ENCODE data around the gene CABLES1.
A peak's percentile ranks its signal among the peaks of the same experiment; 100 is the strongest.

CABLES1 gene

GRCh38 chr18:23114171-23114881 is 21.0 kb upstream of the CABLES1 start:
- no peak for DNase-seq

GRCh38 chr18:23114911-23115310 is 20.4 kb upstream of the CABLES1 start:
- DNase-seq = no peak

- no peak for DNase-seq
Measured at GRCh38 chr18:23115683-23116096, 19.6 kb upstream of the CABLES1 start.

- no peak for DNase-seq
Measured at GRCh38 chr18:23121133-23121532, 14.2 kb upstream of the CABLES1 start.

GRCh38 chr18:23122334-23123229 is 12.7 kb upstream of the CABLES1 start:
- no peak for DNase-seq

- DNase-seq = no peak
Measured at GRCh38 chr18:23126376-23127056, 8.8 kb upstream of the CABLES1 start.

- no peak for DNase-seq
Measured at GRCh38 chr18:23127090-23127489, 8.2 kb upstream of the CABLES1 start.

GRCh38 chr18:23129355-23130002 is 5.8 kb upstream of the CABLES1 start:
- no peak for DNase-seq

- DNase-seq = peak; percentile 76
Measured at GRCh38 chr18:23131693-23132319, 3.5 kb upstream of the CABLES1 start.

- peak; percentile 45 for DNase-seq
Measured at GRCh38 chr18:23133860-23134779, 1.2 kb upstream of the CABLES1 start.

- DNase-seq = no peak
Measured at GRCh38 chr18:23135550-23136325, 453 bp downstream of the CABLES1 start.

- no peak for DNase-seq
Measured at GRCh38 chr18:23136326-23137096, 1.2 kb downstream of the CABLES1 start.

GRCh38 chr18:23137097-23137635 is 1.9 kb downstream of the CABLES1 start:
- no peak for DNase-seq

GRCh38 chr18:23137788-23138216 is 2.5 kb downstream of the CABLES1 start:
- DNase-seq = no peak

GRCh38 chr18:23138471-23138870 is 3.2 kb downstream of the CABLES1 start:
- no peak for DNase-seq

- no peak for DNase-seq
Measured at GRCh38 chr18:23141104-23141999, 6.1 kb downstream of the CABLES1 start.

- DNase-seq = no peak
Measured at GRCh38 chr18:23142251-23142929, 7.1 kb downstream of the CABLES1 start.
